ENCODE measurements around the gene LY9. TPM values are rescaled to one million over a fixed set of nuclear protein-coding genes. Genes with fewer than 3 reads are reported as not detected.

LY9 gene
- total and polyA plus RNA-seq, 9 of the 15 experiments (the other 6 are each of a cell fraction or from before 2014, with no cell fraction given) = not detected

GRCh38 chr1:160821627-160822026, 25.7 kb downstream of the LY9 start:
- H3K27ac ChIP-seq (ENCODE audit: extremely low read depth, low read depth, low read length) = no peak overlapping the region
- ATAC-seq (peak; percentile 81), FAIRE-seq (peak; percentile 68), DNase-seq (ENCODE audit: extremely low read depth in 1 of 4, low spot score in 3 of 4) (peak; percentile 31 to 38 (median 34))
- in situ Hi-C loops (cut with MboI) (no loop called here), intact Hi-C loops (cut with micrococcal nuclease) (no loop called here)
- no peak overlapping the region for H3K4me3 ChIP-seq
- no peaks in the 10 kb centered on the region for H3K36me3 ChIP-seq (ENCODE audit: control insufficient read depth, insufficient read depth, low read length)
- BruUV-seq (replicated peaks) = no TSS peak
- H3K4me1 ChIP-seq (replicated peaks in 1 of 2; ENCODE audit: control insufficient read depth in 2 of 2, insufficient read depth in 2 of 2, low read length in 2 of 2) = no peaks in the 10 kb centered on the region
- ChIA-PET CTCF (ENCODE audit: low intra/inter-chr PET ratio) (interaction anchor here (0.6 to 0.7 kb wide), 2 partner anchors 114 to 130 kb away, joined by 3 read pairs; no protein-coding TSS in a partner anchor), POLR2A (interaction anchor here (1.1 kb wide), 1 partner anchor 17 kb away, joined by 3 read pairs; no protein-coding TSS in a partner anchor)
- no peaks in the 10 kb centered on the region for H3K79me2 ChIP-seq (ENCODE audit: control insufficient read depth, insufficient read depth, low read length)
- H3K4me2 ChIP-seq (ENCODE audit: insufficient read depth, low read length) = no peak overlapping the region
- H4K20me1 ChIP-seq (replicated peaks; ENCODE audit: control insufficient read depth, insufficient read depth, low read length) = no peaks in the 10 kb centered on the region
- peaks cover 8 to 37% of the 10 kb centered on the region in 2 experiments for H3K27me3 ChIP-seq (ENCODE audit: control insufficient read depth in 2 of 2, insufficient read depth in 2 of 2, low read length in 2 of 2)
- H3K9me1 ChIP-seq (ENCODE audit: control insufficient read depth, insufficient read depth, low read length) = no peaks in the 10 kb centered on the region
- H3K9ac ChIP-seq (ENCODE audit: insufficient read depth in 1 of 2, low read depth in 2 of 2, low read length in 2 of 2) = no peak overlapping the region
- H2AFZ ChIP-seq (ENCODE audit: low read depth, low read length) = no peak overlapping the region
- H3K9me3 ChIP-seq (replicated peaks; ENCODE audit: control insufficient read depth, insufficient read depth, low read depth, low read length) = no peaks in the 10 kb centered on the region
- WGBS (ENCODE audit: insufficient coverage, low coverage, missing lambda C conversion rate) = 3% methylated on average over 8 of the region's 8 CpGs
- TF ChIP-seq CBFB (CRISPR knock-in tag; IDR thresholded peaks at IDR 0.05) = no peak
- TF ChIP-seq HMBOX1 (IDR thresholded peaks at IDR 0.05) = no peak
- TF ChIP-seq TRIM28 (IDR thresholded peaks at IDR 0.05) = no peak
- no peak for TF ChIP-seq GTF2A2 (tag; IDR thresholded peaks at IDR 0.05)
- TF ChIP-seq CTCF (IDR thresholded peaks at IDR 0.05 in 2 of 3, conservative IDR thresholded peaks at IDR 0.05 in 1 of 3; ENCODE audit: insufficient read depth in 2 of 3, low read depth in 1 of 3, low read length in 3 of 3) = peak; percentile 48 to 69 (median 68)
- no peak for TF ChIP-seq ARID3B (CRISPR knock-in tag; IDR thresholded peaks at IDR 0.05; ENCODE audit: borderline replicate concordance)
- TF ChIP-seq DEAF1 (CRISPR knock-in tag; IDR thresholded peaks at IDR 0.05) = 0 out of 2 replicates have a peak, but pooled peaks have one; percentile 19
- TF ChIP-seq SMC3 (conservative IDR thresholded peaks at IDR 0.05; ENCODE audit: insufficient read depth, low read depth, low read length) = peak; percentile 33; the same call in 1 of the 2 replicates
- TF ChIP-seq NRF1 (conservative IDR thresholded peaks at IDR 0.05 in 1 of 2, IDR thresholded peaks at IDR 0.05 in 1 of 2) = no peak
- no peak for TF ChIP-seq SREBF1 (IDR thresholded peaks at IDR 0.05; ENCODE audit: borderline replicate concordance, low read depth, low read length)
- TF ChIP-seq RAD21 (CRISPR knock-in tag; conservative IDR thresholded peaks at IDR 0.05 in 1 of 2, IDR thresholded peaks at IDR 0.05 in 1 of 2) = peak in 1 of 2 experiments; percentile 55; a peak in 3 of 4 replicates
- TF ChIP-seq KDM1A (IDR thresholded peaks at IDR 0.05) = no peak
- no peak for TF ChIP-seq NCOR1 (IDR thresholded peaks at IDR 0.05)
- no peak for TF ChIP-seq ZBTB7A (IDR thresholded peaks at IDR 0.05; ENCODE audit: borderline replicate concordance, control insufficient read depth, low read depth, low read length)
- TF ChIP-seq ZNF445 (CRISPR knock-in tag; IDR thresholded peaks at IDR 0.05; ENCODE audit: low read depth) = no peak
- TF ChIP-seq DIDO1 (tag; IDR thresholded peaks at IDR 0.05; ENCODE audit: low read depth) = no peak
- TF ChIP-seq ZNF146 (CRISPR knock-in tag; IDR thresholded peaks at IDR 0.05; ENCODE audit: unreplicated experiment) = no peak
- TF ChIP-seq ZNF184 (CRISPR knock-in tag; IDR thresholded peaks at IDR 0.05) = no peak

Measured in K562 (cell line).